HEK293 (cell line): ENCODE data around the gene GIPC1.

Experiments used
- CTCF ChIA-PET: fragments of 350-600 bp; formaldehyde crosslinking; extraction: SDS; loops from one replicate; lab custom pipeline; 2021; ENCODE audit warnings: antibody characterized with exemption; lab: Yijun Ruan, JAX
- POLR2A ChIA-PET: fragments of 300-600 bp; formaldehyde crosslinking; extraction: SDS; loops from one replicate; lab custom pipeline; 2020; ENCODE audit warnings: antibody characterized with exemption, inconsistent platforms; lab: Yijun Ruan, JAX
- H3K27ac ChIP-seq: fragments of 200-500 bp; sonication (Bioruptor generic); 2 replicates; pipeline ENCODE4 v1.5.1; 2014; ENCODE audit warnings: low read depth, low read length, control low read depth, inconsistent platforms; ENCODE audit errors: extremely low read depth
- H3K36me3 ChIP-seq, 2 experiments: fragments of 200-500 bp in 1 of 2; sonication (Bioruptor generic) in 1 of 2; 1 replicate in 1 of 2; 2 replicates in 1 of 2; pipeline ENCODE4 v1.5.1; 2014 to 2017; ENCODE audit warnings: inconsistent platforms in 2 of 2, low read length in 2 of 2; ENCODE audit not compliant: control insufficient read depth in 2 of 2, insufficient read depth in 1 of 2
- H3K4me1 ChIP-seq: fragments of 200-500 bp; sonication (Bioruptor generic); 2 replicates; pipeline ENCODE4 v1.5.1; 2014; ENCODE audit warnings: mild to moderate bottlenecking, low read length, inconsistent platforms; ENCODE audit not compliant: control insufficient read depth, insufficient read depth
- H3K4me3 ChIP-seq: 2 replicates; pipeline ENCODE4 v1.5.1; 2011; ENCODE audit warnings: low read depth, mild to moderate bottlenecking, control low read depth, low read length, moderate library complexity
- H3K9me3 ChIP-seq: fragments of 200-500 bp; sonication (Bioruptor generic); 2 replicates; pipeline ENCODE4 v1.5.1; 2014; ENCODE audit warnings: low read depth, low read length, inconsistent platforms; ENCODE audit not compliant: control insufficient read depth, insufficient read depth
- HOXA7 ChIP-seq: sonication (generic); formaldehyde crosslinking; IDR thresholded peaks from 2 replicates; pipeline ENCODE4 v1.8.1; 2022; ENCODE audit warnings: missing genetic modification reagents, borderline replicate concordance
- PATZ1 ChIP-seq: fragments of 450-650 bp; formaldehyde crosslinking; IDR thresholded peaks from 2 replicates; pipeline ENCODE4 v1.5.1; 2016; ENCODE audit warnings: missing biosample characterization, missing genetic modification characterization
- PRDM4 ChIP-seq: fragments of 450-650 bp; formaldehyde crosslinking; IDR thresholded peaks from 2 replicates; pipeline ENCODE4 v1.5.1; 2017; ENCODE audit warnings: missing biosample characterization, missing genetic modification characterization
- REST ChIP-seq: fragments of 450-650 bp; formaldehyde crosslinking; IDR thresholded peaks from 2 replicates; pipeline ENCODE4 v1.5.1; 2016; ENCODE audit warnings: missing biosample characterization, missing genetic modification characterization
- ZBTB17 ChIP-seq: fragments of 450-650 bp; formaldehyde crosslinking; IDR thresholded peaks from 2 replicates; pipeline ENCODE4 v1.5.1; 2016; ENCODE audit warnings: missing biosample characterization, missing genetic modification characterization
- ZNF146 ChIP-seq: fragments of 450-650 bp; formaldehyde crosslinking; IDR thresholded peaks from 2 replicates; pipeline ENCODE4 v1.5.1; 2016; ENCODE audit warnings: missing biosample characterization, missing genetic modification characterization
- ZNF23 ChIP-seq: fragments of 450-650 bp; formaldehyde crosslinking; IDR thresholded peaks from 2 replicates; pipeline ENCODE4 v1.5.1; 2016; ENCODE audit warnings: missing biosample characterization, missing genetic modification characterization, borderline replicate concordance
- ZNF311 ChIP-seq: fragments of 450-650 bp; formaldehyde crosslinking; IDR thresholded peaks from 2 replicates; pipeline ENCODE4 v1.5.1; 2017; ENCODE audit warnings: missing biosample characterization, missing genetic modification characterization, borderline replicate concordance
- ZNF341 ChIP-seq: fragments of 450-650 bp; formaldehyde crosslinking; IDR thresholded peaks from 2 replicates; pipeline ENCODE4; 2016; ENCODE audit warnings: low read depth, missing biosample characterization, missing genetic modification characterization
- ZNF623 ChIP-seq: fragments of 450-650 bp; formaldehyde crosslinking; IDR thresholded peaks from 2 replicates; pipeline ENCODE4 v1.5.1; 2016; ENCODE audit warnings: missing biosample characterization, missing genetic modification characterization
- ZNF670 ChIP-seq: fragments of 450-650 bp; formaldehyde crosslinking; IDR thresholded peaks from 2 replicates; pipeline ENCODE4 v1.5.1; 2016; ENCODE audit warnings: missing biosample characterization, missing genetic modification characterization, low read depth
- ZNF76 ChIP-seq: fragments of 450-650 bp; formaldehyde crosslinking; IDR thresholded peaks from 2 replicates; pipeline ENCODE4; 2016; ENCODE audit warnings: low read depth, missing biosample characterization, missing genetic modification characterization, borderline replicate concordance
- ZSCAN23 ChIP-seq: fragments of 450-650 bp; formaldehyde crosslinking; IDR thresholded peaks from 2 replicates; pipeline ENCODE4 v1.5.1; 2016; ENCODE audit warnings: missing biosample characterization, missing genetic modification characterization

The GIPC1 gene

GRCh38 chr19:14512406-14512961 is 16.6 kb upstream of the GIPC1 start:
- Histone ChIP-seq H3K9me3 (no peaks in the 10 kb centered on the region), H3K4me1 (no peaks in the 10 kb centered on the region; the same call in 1 of the 2 replicates), H3K36me3 (peaks cover 3 to 39% of the 10 kb centered on the region in 2 experiments; a peak in 1 of 3 replicates), H3K4me3 (no peak overlapping the region), H3K27ac (no peak overlapping the region)
- CTCF ChIA-PET: interaction anchor here (0.6 to 0.7 kb wide), 3 partner anchors 30 to 322 kb away, joined by 3 to 4 read pairs (median 4); partner anchors contain the start of genes OR7A5 and OR7C1
- no peak for TF ChIP-seq ZNF311 (tag by site-specific recombination)
- TF ChIP-seq ZNF146 (tag by site-specific recombination): no peak
- no peak for TF ChIP-seq ZNF23 (tag by site-specific recombination)
- TF ChIP-seq PRDM4 (tag by site-specific recombination): no peak
- TF ChIP-seq HOXA7 (CRISPR knock-in tag): no peak
- TF ChIP-seq REST (tag by site-specific recombination): no peak
- no peak for TF ChIP-seq ZSCAN23 (tag by site-specific recombination)
- no peak for TF ChIP-seq ZNF76 (tag by site-specific recombination)
- no peak for TF ChIP-seq PATZ1
- no peak for TF ChIP-seq ZNF670 (tag by site-specific recombination)
- no peak for TF ChIP-seq ZNF623 (tag by site-specific recombination)
- POLR2A ChIA-PET: interaction anchor here (0.6 kb wide), 1 partner anchor 62 kb away, joined by 4 read pairs; no protein-coding TSS in a partner anchor

- ChIA-PET POLR2A (interaction anchor here (1.3 to 2.0 kb wide), 2 partner anchors 15 to 25 kb away, joined by 4 to 6 read pairs; partner anchors contain the start of gene GIPC1), CTCF (interaction anchor here (0.7 kb wide), 1 partner anchor 130 kb away, joined by 4 read pairs; no protein-coding TSS in a partner anchor)
- H3K27ac ChIP-seq: no peak overlapping the region
- no peaks in the 10 kb centered on the region for H3K9me3 ChIP-seq
- TF ChIP-seq ZNF341 (no peak), ZBTB17 (0 out of 2 replicates have a peak, but pooled peaks have one; percentile 33)
- no peak overlapping the region for H3K4me3 ChIP-seq
- H3K4me1 ChIP-seq: no peaks in the 10 kb centered on the region; the same call in 1 of the 2 replicates
- peaks cover 3 to 28% of the 10 kb centered on the region in 2 experiments; a peak in 1 of 3 replicates for H3K36me3 ChIP-seq
Measured at GRCh38 chr19:14511229-14511593, 15.3 kb upstream of the GIPC1 start.
